Measurements from ENCODE around the gene TSC22D1.

Gene TSC22D1

GRCh38 chr13:44451126-44451525 lies 125.0 kb downstream of the TSC22D1 start:
- peak in 1 of 2 experiments; percentile 21 for DNase-seq

DNA sequence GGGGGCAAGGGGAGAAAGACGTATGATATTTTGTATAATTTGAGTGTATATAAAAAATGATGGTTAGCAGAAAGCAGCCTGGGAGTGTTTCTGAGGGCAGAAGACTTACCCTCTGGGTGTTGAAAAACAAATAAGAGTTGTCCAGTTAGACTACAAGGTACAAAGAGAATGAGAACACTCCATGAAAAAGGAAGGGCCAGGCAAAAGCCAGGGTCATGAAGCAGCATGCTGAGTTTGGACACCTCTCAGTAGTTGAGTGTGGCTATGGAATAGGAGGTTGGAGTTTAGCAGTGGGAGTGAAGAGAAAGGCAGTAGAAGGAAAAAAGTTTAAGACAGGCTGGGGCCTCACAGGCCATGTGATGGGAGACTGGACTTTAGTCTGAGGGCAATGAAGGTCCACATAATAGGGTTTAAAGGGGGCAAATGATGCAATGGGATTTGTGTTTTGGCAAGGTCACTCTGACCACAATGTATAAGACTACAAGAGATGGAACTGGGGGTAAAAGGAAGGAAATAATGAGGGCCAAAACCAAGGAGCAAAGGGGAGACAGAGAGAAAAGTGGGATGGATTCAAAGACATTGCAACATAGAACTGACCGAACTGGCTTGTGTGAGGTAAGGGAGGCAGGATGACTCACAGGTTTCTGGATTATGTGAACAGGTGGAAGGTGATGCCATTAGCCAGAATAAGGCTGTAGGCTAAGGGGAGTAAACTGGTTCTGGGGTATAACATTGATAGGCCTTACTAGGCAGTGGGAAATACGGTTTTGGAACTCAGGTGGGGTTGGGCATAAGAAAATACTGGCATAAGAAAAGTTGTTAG lies 125.9 kb downstream of the TSC22D1 start:
- DNase-seq: no peak

DNA sequence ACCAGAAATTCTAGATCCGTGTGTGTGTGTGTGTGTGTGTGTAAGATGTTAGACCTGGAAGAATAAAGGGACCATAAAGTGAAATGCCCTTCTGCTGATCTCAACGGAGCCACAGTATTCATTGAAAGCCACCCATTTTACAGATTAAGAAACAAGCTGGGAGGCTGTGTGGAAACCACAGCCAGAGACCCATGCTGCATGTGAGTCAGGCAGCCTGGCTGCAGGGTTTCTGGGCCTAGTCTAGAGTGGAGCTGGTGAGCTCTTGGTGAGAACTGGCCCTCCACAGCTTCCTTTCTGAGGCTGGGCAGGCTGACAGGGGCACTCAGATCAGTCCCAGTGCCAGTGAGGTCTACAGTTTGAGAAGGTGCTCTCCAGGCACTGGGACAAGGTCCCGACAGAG lies 127.3 kb downstream of the TSC22D1 start:
- DNase-seq: no peak

DNA sequence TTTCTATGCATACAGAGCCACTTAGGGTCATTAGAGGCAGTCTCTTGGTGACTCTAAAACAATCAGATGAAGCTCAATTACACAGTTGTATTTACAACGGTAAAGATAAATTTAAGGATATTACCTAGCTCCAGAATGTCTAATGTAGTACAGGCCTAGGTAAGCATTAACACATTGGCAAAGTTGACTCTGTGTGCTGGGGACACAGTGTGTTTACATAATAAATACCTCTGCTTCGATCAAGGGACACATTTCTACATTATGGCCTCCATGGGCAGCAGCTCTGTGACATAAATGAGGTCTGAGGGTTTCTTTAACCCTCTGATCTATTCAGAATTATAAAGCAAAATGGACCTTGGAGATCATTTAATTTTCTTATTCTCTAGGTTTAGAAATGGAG lies 127.8 kb downstream of the TSC22D1 start:
- DNase-seq: no peak

DNA sequence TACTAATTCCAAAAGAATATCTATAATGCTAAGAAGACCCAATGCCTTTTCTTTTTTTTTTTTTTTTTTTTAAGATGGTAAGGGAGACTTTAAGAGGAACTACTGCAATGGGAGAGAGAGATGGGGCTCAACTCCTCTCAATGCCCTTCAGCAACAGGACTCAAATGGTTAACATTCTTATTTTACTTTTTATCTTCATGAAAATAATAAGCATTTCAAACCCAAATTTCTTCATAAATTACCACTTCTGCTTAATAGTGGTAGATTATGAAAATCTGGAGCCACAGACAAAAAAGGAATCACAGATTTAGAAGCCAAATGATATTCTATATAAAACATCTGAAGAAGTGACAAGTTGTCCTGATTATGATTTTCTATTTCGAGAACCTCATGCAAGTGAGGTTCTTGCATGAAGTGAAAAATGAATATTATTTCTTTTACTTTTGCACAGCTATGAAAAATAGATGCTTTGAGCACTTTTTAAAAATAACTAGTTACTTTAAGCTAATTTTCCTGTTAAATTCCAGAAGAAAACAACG lies 128.3 kb downstream of the TSC22D1 start:
- DNase-seq: no peak

GRCh38 chr13:44440046-44440608 lies 136.0 kb downstream of the TSC22D1 start:
- DNase-seq: no peak

- no peak for DNase-seq
Measured at GRCh38 chr13:44439452-44440024, 136.6 kb downstream of the TSC22D1 start.

DNA sequence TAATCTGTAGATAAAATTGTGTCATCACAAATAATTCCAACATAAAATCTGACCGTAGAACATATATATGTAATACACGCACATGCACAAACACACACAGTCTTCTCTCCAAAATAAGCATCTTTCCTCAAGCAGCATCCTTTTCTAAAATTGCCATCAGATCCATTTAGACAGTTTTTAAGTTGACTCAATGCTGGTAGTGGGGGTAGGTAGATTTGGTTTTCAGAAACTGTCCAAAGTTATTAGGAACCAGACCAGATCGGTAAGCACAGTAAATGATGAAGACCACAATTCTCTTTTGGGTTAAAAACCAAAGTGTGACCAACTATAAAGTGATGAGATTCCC lies 137.9 kb downstream of the TSC22D1 start:
- DNase-seq: no peak

GRCh38 chr13:44437356-44438233 lies 138.5 kb downstream of the TSC22D1 start:
- peak in 1 of 2 experiments; percentile 53 for DNase-seq

DNA sequence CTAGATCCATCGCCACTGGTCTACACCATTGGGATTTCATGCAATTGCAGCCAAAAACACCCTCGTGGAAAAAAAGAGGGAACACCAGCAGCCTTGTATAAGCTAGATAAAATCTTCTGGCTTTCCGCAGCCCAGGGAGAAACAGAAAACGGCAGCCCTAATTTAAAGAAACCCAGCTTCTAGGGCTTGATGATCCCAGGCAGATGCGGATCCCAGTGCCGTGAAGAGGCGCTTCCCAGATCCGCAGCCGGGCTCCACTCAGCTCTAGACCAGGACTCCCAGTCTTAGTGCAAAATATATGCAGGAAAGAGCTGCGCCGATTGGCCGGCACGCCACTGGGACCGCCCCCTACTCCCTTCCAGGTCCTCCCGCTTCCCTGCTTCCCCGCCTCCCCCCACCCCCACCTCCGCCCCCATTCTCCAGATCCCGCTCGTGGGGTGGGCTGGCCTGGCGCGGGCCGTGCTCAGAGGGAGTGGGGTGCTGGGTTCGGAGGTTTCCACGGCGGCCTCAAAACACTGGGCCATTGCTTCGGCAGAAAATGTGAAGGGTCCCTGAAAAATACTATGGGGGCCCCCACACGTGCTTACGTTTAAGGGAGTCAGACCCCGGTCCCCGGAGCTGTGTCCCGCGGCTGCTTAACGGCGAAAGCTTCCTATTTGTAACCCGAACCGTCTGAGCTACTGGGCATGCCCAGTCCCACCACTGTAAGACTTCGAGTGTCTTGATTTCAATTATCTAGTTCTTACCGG lies 139.4 kb downstream of the TSC22D1 start:
- DNase-seq: peak; percentile 86 to 93

GRCh38 chr13:44435919-44436510 lies 140.1 kb downstream of the TSC22D1 start:
- no peak for DNase-seq

GRCh38 chr13:44435142-44435918 lies 140.8 kb downstream of the TSC22D1 start:
- peak; percentile 88 to 93 for DNase-seq

DNA sequence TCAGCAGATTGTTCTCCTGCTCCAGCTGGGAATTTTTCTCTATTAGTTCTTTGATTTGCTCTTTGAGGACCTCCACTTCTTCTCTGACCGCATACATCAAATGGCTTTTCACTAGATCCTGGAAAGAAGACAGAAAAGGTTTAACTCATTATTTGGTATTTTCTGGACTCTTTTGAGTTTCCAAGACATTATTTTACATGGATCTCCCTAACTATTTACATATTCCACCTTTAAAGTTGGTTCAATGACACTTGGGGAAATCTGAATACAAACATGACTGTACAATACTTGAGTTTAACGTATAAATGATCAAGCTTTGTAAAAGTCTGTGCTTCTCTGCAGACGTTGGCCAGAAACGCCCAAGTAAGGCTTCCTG lies 141.4 kb downstream of the TSC22D1 start:
- DNase-seq: no peak

DNA sequence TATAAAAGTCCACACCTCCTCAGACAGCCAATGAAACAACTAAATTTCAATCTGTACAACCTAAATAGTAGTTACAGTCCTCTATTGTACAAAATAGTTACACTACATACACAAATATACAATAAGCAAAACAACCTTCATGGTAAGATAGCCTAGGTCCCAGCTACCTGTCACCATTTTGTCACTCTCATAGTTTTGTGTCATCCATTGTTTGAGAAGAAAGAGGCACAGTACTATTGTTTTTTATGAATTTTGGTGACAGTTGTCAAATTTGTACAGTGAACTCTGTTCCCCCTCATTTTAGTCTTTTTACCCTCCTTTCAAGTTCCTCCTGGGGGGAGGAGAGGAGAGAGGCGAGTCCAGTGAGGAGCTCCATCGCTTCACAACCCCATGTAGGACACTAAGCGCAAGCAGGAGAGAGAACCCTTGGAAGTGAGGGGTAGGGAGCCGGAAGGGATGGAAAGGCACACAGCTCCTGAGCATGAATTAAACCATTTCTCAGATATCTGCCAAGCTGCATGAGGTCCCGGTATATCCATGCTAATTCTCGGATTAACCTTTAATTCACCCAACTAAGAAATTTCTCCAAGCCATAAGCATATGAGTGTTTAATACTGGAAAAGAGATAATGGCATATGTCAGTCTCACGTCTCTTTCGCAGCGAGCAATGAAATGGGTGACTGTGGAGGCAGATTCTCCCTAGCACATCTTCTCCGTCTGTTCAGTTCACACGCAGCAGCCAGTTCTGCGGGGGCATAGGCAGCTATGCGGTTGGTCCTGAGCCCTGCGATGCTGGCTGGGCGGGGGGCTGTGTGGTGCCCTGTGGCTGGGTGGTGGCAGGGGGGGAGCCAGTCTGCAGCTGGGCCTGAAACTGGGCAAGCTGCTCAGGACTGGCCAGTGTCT lies 142.0 kb downstream of the TSC22D1 start:
- no peak for DNase-seq

DNA sequence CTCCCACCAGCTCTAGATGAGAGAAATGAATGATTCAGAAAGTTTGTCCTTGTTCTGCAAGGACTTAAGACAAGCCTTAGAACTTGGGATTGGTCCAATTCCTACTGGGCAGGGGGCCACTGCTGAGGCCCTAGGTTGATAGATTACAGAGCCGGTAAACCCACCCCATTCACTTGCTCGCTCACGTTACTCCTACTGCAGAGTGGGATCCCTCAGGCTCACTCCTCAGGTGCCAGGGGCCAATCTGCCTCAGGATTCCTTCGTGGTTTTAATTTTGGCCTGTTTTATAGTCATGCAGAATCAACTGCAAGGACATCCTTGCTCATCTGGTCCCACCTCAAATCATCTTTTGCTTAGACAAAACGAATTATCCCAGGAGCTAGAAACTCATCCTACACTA lies 143.5 kb downstream of the TSC22D1 start:
- no peak for DNase-seq

DNA sequence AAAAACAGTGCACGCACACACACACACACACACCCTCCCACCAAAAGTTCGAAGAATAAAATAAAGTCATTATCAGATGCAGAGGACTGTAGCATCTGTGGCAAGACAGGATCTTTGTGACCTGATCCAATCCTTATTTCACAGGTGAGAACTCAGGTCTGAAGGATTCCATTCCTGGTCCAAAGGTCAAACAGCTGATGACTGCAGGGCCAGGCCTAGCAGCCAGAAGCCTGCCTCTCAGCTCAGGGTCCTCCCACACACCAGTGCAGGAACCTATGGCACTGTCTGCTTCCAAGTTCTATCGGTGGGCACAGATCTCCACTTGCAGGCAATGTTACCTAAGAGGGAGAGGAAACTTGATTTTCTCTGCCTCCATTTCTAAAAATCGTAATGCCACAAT lies 145.0 kb downstream of the TSC22D1 start:
- no peak for DNase-seq

DNA sequence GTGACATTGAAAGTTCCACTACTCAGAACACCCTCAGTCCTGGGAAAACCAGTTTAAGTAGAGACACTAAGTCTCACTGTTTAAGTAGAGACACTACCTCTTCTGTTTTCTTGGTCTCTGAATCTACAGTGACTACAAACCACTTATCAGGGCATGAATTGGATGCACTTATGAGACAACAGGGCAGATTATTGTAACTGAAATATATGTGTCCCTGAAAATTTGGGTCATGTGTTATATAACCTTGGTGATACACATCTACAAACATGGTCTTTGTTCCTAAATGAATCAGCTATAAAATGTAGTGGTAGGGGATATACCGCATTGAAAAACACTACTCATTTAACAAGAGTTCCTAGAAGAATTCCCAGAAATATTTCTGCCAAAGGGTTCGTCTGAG lies 146.8 kb downstream of the TSC22D1 start:
- no peak for DNase-seq

DNA sequence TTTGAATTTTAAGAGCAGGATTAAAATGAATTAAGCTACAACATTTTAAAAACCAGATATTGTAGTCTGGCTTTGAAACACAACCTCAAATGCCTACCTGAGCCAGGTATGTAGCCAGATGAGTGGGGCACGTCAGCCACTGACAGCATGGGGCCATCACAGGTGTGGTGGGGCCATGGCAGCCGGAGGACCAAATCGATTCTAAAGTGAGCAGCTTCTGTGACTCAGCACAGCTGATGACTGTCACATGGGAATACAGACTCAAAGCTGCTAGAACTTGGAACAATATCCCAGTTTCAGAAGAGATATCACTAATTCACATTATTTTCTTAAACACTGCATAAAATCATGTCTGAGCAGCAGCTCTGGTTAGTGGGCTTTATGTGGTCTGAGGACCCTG lies 149.7 kb downstream of the TSC22D1 start:
- no peak for DNase-seq

DNA sequence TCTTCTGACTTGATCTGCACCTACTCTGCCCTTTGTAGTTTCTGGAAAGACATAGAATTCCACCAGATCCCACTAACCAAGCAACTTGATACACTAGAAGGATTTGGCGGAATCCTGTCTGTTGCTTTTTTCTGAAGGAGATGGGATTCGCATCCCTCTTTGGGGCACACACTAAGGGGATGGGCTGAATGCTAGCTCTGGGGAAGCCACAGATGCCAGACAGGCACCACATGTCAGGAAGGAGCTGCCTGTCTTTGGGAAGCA lies 150.4 kb downstream of the TSC22D1 start:
- no peak for DNase-seq

Measured in cerebellar nuclear complex (tissue), 1 donor.